D721Med (cell line): ENCODE measurements around the gene CTBP1.

Experiments used
- DNase-seq: peaks from one replicate; pipeline ENCODE4 v3.0.0; 2011; ENCODE audit warnings: low spot score; ENCODE audit not compliant: insufficient read length
- FAIRE-seq: peaks from 2 replicates; lab custom pipeline; 2011; peaks lifted over from hg19 to GRCh38; lab: Jason Lieb, UNC
- TF ChIP-seq, protein P1 (sequence below): IDR thresholded peaks from 2 replicates; pipeline ENCODE4 v1.5.1; 2012; ENCODE audit warnings: mild to moderate bottlenecking, control low read depth; ENCODE audit not compliant: insufficient read depth; ENCODE audit errors: missing control alignments

CTBP1 gene

DNA sequence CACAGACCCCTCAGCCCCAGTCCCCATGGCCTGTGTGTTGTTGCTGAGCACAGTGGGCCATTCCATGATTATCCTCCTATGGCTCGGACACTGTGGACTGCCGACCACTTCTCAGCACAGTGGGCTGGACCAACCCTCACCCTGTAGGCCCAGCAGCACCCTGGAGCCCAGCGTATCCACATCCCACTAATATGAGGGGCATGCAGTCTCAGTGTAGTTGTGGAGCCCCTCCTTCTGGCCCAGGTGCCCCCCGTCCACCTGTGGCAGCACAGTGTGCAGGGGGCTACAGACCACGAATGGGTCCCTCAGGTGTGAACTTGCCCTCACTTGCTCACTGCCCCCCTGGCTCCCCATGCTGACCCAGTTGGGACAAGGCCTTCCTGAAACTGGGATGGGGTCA lies 84.5 kb downstream of the CTBP1 start:
- FAIRE-seq: no peak

DNA sequence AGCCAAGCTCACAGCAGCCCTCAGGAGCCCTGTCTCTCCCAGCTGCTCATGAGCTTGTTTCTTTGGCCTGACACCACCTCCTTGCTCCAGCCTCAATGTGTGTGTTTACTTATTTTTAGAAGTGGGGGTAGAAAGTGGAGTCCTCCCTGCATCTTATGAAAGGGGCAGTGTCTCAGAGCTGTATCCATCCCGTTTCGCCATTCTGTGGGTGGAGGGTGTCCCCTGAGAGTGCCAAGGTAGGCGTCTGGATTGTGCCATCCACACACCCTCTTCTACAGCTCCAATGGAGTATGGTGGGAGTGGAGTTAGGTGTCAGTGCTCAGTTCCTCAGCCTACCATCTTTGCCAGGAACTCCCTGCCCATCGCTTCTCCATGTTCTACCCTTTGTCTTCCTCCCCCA lies 84.9 kb downstream of the CTBP1 start:
- DNase-seq: no peak
- TF ChIP-seq, protein P1, sequence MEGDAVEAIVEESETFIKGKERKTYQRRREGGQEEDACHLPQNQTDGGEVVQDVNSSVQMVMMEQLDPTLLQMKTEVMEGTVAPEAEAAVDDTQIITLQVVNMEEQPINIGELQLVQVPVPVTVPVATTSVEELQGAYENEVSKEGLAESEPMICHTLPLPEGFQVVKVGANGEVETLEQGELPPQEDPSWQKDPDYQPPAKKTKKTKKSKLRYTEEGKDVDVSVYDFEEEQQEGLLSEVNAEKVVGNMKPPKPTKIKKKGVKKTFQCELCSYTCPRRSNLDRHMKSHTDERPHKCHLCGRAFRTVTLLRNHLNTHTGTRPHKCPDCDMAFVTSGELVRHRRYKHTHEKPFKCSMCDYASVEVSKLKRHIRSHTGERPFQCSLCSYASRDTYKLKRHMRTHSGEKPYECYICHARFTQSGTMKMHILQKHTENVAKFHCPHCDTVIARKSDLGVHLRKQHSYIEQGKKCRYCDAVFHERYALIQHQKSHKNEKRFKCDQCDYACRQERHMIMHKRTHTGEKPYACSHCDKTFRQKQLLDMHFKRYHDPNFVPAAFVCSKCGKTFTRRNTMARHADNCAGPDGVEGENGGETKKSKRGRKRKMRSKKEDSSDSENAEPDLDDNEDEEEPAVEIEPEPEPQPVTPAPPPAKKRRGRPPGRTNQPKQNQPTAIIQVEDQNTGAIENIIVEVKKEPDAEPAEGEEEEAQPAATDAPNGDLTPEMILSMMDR: no peak
- no peak for FAIRE-seq

More for the DNA sequence above, 84.5 kb downstream of the CTBP1 start:
- DNase-seq: no peak
- TF ChIP-seq, protein P1: no peak
